ENCODE measurements around the gene PZP.

GRCh38 chr12:9124383-9125031, 83.7 kb downstream of the PZP start:
- TF ChIP-seq TCF3 (IDR thresholded peaks at IDR 0.05; ENCODE audit: borderline replicate concordance, insufficient read depth, low read depth, low read length) (no peak), ATF2 (IDR thresholded peaks at IDR 0.05; ENCODE audit: low read length) (no peak), STAT3 (IDR thresholded peaks at IDR 0.05; ENCODE audit: low read depth, low read length) (no peak), EP300 (IDR thresholded peaks at IDR 0.05; ENCODE audit: borderline replicate concordance in 1 of 2, control insufficient read depth in 1 of 2, low read depth in 2 of 2, low read length in 2 of 2) (no peak), GABPA (IDR thresholded peaks at IDR 0.05; ENCODE audit: low read depth) (no peak), MEF2B (IDR thresholded peaks at IDR 0.05; ENCODE audit: partially characterized antibody, poor library complexity, severe bottlenecking) (no peak), POLR2A (IDR thresholded peaks at IDR 0.05; ENCODE audit: low read depth, low read length) (no peak)
- TF ChIP-seq, protein P1, sequence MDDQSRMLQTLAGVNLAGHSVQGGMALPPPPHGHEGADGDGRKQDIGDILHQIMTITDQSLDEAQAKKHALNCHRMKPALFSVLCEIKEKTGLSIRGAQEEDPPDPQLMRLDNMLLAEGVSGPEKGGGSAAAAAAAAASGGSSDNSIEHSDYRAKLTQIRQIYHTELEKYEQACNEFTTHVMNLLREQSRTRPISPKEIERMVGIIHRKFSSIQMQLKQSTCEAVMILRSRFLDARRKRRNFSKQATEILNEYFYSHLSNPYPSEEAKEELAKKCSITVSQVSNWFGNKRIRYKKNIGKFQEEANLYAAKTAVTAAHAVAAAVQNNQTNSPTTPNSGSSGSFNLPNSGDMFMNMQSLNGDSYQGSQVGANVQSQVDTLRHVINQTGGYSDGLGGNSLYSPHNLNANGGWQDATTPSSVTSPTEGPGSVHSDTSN (IDR thresholded peaks at IDR 0.05; ENCODE audit: insufficient replicate concordance, low read depth, low read length): no peak
- TF ChIP-seq, protein P2, sequence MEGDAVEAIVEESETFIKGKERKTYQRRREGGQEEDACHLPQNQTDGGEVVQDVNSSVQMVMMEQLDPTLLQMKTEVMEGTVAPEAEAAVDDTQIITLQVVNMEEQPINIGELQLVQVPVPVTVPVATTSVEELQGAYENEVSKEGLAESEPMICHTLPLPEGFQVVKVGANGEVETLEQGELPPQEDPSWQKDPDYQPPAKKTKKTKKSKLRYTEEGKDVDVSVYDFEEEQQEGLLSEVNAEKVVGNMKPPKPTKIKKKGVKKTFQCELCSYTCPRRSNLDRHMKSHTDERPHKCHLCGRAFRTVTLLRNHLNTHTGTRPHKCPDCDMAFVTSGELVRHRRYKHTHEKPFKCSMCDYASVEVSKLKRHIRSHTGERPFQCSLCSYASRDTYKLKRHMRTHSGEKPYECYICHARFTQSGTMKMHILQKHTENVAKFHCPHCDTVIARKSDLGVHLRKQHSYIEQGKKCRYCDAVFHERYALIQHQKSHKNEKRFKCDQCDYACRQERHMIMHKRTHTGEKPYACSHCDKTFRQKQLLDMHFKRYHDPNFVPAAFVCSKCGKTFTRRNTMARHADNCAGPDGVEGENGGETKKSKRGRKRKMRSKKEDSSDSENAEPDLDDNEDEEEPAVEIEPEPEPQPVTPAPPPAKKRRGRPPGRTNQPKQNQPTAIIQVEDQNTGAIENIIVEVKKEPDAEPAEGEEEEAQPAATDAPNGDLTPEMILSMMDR (IDR thresholded peaks at IDR 0.05 in 2 of 3, conservative IDR thresholded peaks at IDR 0.05 in 1 of 3; ENCODE audit: control insufficient read depth in 2 of 3, extremely low read depth in 1 of 3, insufficient read depth in 1 of 3, low read depth in 3 of 3, low read length in 3 of 3): no peak
